HG02623 (cell line): Measurements from ENCODE around the gene THRB.

Source experiments
- ATAC-seq: cut with Tn5 transposase; IDR thresholded peaks from one replicate; pipeline ENCODE4 v1.9.1; 2021; ENCODE audit warnings: moderate library complexity; ENCODE audit not compliant: unreplicated experiment

The THRB gene

DNA sequence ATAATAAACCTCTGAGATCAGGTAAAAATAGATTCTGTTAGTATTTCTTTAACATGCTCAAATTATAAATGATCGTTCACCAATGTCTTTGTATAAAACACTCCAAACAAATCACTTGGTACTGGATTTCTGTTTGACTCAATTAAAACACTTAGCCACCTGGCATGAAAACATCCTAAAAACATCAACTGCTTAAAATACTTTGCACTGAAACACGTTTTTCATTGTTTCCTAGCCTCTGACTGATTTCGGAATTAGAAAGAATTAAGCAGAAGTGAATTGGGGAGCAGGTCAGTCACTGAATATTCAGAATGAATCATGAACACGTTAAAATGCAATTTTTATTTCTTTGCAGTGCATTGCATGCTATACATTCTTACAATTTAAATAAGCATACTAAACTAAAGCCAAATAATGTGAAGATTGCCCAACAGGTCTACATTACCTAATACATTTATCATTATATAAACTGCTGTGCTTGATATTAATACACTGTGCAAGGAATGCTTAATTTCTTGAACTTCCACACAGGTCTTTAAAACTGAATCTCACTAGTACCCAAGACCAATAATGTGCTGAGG lies 1.6 kb downstream of the THRB start:
- no peak for ATAC-seq

DNA sequence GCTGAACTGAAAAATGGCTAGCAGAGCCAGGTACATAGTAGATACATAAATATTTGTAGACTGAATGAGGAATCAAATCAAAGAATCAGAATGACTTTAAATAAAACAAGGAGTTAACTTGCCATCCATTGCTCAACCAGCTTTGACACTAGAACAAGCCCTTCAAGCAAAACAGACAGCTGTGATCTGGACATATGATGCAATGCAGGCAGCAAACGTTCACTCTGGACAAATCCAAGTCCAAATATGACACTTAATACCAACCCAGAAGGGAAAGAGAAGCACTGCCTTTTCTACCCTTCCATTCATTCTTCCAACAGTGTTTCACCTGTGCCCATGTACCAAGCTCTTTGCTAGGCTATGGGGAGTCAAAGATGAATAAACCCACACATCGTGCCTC lies 4.5 kb downstream of the THRB start:
- no peak for ATAC-seq

DNA sequence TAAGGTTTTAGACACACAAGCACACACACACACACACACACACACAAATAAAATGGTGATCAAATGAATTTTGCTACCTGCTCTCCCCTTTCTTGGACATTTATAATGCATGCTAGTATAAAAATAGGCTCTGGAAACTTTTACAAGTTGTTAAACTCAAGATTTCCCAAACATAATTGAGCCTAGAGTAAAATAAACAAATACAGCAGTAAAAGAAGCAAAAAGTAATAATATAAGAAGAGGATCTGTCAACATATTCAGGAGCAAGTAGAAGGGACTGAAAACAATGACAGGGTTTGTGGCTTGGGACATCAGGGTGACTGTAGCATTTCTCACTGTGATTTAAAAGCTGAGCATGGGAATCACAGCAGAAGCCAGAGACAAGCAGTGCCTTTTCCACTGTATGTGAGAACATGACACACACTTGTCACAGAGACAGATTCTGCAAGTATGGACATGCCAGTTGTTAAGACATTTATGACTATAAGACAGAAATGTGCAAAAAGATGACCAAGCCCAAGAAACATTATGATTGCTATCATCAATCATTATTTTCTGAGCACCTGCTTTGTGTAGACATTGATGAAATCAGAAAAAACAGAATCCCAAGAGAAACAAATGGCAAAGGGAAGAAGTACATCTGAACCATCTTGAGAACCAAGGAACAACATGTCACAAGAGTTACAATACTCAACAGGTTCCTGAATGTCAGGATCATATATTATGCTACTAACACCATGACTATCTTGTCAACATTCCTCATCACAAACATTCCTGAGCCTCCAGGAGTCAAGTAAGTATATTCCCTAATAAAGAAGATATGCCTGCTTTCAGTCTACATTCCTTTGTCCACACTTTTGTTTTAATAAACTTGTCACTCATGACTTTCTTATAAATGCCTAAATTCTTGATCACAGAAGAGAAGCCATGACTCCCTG lies 7.1 kb downstream of the THRB start:
- ATAC-seq, result no peak

DNA sequence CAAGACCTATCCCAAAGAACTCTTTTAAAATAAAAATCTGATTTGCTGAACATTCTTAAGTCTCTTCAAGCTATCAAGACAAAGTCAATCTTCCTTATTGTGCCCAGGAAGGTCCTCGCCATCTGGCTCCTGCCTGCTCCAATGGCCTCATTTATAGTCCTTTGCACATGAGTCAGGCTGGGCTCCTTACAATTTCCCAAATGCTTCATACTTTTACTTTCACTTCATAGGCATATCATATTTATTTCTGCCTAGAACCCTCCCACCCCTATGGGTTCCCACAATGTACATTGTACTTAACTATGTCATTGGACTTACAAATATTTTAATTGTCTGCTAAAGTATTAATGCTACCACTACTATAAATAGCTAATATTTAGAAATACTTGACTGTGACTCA lies 9.1 kb downstream of the THRB start:
- no peak for ATAC-seq

DNA sequence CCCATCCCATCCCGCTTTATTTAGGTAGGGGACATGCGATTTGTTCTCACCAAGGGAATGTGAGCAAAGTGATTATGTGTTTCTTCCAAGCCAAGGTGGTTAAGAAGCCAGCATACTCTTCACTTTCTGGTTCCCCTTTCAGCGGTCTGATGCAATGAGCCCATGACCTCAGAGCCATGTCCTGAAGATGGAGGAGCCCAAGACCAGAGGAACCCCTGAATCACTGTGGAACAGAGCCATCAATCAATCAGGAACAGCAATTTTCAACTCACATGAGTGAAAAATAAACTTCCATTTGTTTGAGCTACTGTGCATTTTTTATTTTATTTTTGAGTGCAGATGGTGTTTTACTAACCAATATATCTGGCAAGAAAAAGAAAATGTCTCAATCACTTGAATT lies 10.8 kb downstream of the THRB start:
- no peak for ATAC-seq

DNA sequence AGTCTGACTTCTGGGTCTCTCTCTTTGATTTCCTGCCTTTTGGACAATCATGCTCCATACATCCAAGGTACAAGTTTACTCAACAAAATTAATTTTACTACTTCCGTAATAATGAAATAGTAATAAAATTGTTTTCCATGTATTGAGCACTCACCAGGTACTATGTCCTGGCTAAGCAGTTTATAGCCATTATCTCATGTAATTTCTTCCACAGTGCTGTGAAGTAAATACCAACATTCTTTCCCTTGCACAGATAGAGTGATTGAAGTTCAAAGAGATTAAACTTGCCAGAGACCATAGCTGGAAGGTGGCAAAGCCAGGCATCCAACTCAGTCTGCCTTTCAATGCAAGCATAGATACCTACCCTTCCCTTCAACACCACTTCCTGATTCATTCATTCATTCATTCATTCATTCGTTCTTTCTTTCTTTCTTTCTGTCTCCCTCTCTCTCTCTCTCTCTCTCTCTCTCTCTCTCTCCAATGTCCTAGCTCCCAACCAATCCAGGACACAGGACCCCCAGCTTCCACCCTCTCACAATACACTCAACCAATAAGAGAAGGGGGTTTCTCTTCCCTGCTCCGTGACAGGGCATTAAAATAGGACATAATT lies 12.4 kb downstream of the THRB start:
- ATAC-seq, result no peak

DNA sequence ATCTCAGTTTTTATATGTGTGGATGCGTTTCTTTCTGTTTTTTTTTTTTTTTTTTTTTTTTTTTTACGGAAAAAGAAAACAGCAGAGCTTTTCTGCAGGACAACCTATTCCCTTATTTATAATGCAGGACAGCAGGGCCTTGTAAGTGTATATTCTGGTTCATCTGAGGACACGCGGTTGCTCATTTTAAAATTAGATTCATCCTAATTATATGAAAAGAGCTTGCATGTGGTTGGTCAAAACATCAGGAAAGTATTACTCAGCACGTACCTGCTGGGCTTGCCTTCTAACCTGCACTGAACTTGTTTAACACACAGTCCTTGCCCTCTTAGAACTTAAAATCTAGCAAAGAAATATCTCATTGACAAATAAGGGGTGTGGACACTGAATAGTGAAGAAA lies 13.5 kb downstream of the THRB start:
- ATAC-seq, result no peak

DNA sequence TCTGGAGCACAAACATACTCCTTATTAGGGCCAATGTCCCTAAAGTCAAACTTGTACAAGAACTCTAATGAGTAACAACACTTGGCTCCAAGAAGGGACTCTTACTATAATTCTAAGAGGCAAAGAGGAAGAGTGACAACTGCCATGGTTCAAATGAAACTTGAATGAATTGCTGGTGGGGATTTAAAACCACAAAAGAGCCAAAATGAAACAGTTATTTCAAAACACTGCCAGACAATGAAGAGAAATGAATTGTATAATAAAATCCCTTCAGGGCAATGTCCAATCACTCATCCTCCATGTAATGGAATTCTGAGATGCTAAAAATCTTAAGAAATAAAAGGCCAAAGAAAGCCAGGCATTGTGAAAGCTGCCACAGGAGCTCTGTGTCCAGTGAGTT lies 14.2 kb downstream of the THRB start:
- ATAC-seq, result no peak

DNA sequence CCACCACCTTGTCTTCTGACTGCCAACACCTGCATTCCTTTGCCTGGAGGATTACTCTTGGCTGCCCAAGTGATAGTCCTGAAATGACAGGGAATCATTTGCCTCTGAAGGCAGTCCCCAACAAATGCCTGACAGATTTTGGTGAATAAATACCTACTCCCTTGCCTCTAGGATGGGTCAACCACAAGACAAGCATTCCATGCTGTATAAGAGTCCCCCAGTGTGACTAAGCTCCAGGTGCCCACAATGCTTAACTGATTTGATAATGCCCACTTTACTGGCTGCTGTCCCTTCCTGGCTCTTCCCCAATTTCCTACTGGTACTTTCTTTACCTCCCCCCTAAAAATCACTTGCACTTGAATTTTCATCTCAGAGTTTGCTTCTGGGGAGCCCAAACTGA lies 14.8 kb downstream of the THRB start:
- ATAC-seq, result no peak

DNA sequence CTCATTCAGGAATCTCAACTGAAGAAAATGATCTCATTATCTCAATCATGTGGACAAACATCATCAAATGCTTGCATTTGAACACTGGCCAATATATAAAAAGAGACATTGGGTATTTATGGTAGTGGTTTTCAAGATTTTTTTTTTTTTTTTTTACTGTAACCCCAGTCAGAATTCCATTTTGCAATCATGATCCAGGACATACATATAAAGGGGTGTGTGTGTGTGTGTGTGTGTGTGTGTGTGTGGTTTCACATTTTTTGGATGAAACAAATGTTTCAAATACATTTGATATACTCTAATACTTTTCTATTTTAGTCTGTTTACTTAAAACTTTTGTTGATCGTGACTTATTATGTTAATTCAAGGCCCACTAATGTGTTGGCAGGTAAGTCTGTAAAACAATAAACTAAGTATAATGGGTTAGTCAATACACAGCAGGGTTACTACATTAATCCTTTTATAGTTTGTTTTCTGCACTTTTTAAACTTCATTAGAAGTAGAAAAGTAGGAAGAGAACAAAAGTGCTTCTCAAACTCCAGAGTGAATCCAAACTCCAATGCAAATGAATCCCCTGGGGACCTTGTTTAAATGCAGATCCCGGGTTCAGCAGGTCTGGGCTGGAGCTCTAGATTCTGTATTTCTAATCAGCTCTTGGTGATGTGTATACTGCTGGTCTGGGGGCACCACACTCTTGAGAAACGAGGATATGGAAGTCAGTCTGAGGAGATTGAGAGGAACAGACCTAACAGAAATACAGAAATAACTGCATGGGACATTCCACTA lies 17.6 kb downstream of the THRB start:
- no peak for ATAC-seq

DNA sequence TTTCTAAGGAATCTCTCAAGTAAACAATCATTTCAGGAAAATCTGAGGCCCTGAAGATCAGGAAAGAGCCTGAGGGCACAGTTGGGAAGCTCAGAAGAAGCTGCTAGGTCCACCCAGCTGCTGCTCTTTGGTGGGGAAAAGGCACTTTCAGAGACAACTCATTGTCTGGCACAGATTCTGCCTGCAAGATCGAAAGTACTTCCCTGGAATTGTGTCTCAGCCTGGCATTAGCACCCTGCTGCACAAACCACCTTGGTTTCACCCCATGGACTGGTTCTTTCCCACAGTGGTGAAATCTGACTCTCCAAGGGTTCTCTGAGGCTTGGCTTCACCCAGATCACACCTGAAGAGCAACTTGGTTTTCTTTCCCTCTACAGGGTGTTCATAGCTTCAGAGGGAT lies 18.7 kb downstream of the THRB start:
- ATAC-seq, result no peak

DNA sequence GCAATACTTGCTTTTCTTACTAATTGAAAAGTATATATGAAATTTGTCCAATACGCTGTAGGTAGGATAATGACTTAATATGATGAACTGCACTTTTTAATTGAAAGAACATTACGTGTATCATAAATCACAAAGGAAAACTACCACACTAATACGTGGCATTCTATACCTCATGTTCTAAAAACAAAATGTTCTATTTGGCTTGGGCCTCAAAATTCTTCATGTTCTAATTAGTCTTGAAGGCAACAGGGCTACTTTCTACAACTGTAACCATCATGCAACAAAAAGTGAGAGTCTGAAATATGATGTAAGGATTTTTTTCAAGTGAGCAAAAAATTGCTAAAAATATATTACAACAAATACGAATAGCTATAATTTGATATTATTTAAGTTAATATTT lies 19.8 kb downstream of the THRB start:
- ATAC-seq, result no peak

DNA sequence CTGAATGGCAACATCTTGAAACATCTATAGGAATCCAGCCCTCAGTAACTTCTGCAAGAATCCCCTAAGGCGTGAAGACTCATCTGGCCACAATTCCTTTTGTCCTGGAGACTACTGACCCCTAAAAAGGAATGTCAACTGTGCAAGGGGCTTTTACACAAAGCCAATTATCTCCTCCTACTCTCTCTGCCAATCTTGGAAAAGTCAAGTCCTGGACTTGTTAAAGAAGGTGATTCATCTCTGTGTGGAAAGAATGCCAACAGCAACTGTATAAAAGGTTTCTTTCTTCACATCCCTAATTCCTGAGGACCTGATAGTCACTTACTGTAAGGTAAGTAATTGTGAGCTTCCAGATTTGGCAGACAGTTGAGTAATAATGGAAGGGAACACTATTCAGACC lies 22.3 kb downstream of the THRB start:
- no peak for ATAC-seq

DNA sequence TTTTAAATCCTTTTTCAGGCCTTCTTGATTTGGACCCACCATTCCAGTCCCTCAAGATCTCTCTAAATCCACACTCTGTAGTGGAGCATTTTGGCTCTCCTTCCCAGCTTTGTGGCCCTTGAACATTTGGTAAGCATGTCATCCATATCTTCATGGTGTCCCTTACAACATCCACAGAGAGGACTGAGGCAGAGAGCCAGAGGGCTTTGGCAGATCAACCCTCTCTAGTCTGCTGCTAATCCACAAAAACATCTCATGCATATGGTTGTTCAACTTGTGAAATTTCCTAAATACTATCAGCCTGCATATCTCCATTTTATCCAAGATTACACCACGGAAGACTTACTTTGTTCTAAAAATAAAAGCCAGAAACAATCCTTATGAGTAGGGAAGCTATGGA lies 23.2 kb downstream of the THRB start:
- ATAC-seq, result no peak

DNA sequence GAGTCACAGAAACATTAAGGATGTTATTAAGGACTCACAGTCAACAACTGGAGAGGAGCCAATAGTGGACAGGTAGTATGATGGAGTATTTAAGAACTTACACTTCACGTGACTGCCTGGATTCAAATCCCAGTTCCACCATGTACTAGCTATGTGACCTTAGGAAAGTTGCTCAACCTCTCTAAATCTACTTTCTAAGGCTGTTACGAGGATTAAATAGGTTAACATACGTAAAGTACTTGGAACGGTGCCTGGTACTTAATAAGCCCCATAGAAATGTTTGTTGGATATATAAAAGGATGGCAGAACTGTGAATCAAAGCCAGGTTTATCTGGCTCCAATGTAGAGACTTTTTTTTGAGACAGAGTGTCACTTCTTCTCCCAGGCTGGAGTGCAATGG lies 24.4 kb downstream of the THRB start:
- no peak for ATAC-seq

DNA sequence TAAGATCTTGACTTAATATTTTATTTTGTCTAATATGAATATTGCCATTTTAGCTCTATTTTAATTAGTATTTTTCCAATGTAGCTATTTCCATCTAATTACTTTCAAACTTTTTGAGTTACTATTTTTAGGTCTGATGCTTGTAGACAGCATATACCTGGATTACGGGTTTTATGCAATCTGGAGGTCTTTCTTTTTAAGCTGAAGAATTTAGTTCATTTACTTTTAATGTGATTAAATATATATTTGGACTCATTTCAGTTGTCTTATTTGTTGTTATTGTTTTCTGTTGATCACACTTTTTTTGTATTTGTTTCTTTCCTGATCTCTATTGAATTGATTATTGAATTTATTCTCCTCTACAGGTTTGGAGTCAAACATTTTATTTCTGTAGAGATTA lies 30.3 kb downstream of the THRB start:
- no peak for ATAC-seq

DNA sequence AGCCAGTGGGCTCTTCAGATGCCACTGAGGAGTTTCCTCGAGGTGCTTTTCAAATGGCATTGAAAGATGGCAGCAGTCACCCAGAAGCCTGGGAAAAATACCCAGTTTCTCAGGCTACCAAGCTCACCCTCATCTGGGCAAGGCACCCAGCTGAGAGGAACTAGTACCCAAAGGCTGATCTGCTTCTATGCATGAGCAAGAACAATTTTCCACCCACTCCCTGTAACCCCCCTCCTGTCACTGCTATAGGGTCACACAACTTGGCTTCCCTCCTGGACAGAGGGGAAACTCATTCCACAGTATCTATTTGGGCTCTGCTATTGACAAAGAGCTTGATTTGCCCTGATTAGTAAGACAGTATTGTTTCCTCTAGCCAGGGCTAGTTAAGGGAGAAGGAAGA lies 31.9 kb downstream of the THRB start:
- no peak for ATAC-seq

DNA sequence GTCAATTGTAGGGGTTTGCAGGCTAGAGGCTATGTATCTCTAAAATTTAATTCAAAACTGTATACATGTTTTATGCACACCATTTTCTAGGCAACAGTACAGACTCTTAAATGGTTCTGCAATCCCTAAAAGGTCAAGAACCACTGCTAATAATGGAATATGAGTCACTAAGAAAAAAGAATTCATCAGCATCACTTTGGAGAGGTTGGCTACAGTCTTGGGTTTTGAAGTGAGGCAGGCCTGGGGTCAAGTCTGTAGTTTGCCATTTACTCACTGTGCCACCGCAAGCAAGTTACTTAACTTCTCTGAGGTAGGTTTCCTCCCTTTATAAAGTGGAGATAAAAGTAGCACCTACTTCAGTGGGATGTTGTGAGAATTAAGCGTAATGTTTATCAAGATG lies 33.7 kb downstream of the THRB start:
- ATAC-seq, result no peak

DNA sequence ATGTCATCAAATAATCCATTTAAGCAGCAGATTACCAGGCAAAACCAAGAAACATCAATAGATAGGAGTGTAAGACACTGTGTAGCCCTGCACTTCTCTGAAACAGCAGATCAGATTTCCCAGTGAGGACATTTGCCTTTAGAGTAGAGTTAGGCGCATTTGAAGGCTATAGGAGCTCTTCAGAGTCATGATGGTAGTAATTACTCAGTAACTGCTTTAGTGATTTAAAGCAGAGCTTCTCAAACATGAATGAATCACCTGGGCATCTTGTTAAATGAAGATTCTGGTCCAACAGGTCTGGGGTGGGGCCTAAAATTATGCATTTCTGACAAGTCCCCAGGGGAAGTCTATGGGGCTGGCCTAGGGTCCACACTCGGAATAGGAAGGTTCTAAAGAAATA lies 36.9 kb downstream of the THRB start:
- no peak for ATAC-seq

DNA sequence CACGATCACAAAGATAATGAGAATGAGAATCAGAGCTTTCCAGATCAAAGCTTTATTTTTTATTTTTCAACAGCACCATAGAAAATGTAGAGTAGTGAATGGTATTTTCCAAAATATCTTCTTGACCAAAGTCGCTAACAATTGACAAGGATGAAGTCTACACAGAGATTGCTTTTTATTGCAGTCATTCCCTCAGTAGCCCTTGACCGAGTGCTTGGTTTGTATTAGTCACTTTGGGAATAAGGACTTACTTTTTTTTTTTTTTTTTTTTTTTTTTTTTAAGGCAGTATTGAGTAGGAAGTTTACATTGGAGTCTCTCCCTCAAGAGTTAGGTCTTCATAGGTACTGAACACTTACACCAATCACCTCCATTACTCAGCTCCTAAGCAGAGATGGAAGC lies 39.8 kb downstream of the THRB start:
- ATAC-seq, result no peak

DNA sequence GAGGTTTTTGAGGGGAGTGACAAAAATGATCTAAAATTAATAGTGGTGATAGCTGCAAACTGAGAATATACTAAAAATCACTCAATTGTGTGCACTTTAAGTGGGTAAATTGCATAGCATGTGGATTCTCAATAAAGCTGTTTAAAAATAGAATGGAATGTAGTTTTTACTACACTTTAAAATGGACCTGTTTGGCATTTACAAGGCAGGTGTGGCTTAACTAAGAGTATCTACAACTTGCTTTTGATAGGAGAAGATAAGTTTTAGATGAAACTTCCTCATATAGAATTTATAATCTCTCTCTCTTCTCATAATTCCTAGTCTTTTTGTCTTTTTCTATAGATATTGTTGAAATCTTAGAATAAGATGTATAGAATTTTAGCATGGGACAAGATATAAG lies 40.3 kb downstream of the THRB start:
- no peak for ATAC-seq
